ENCODE data around the gene EYA2. TPM values are rescaled to one million over a fixed set of nuclear protein-coding genes. Genes with fewer than 3 reads are reported as not detected.

Gene EYA2
- total and polyA plus RNA-seq, 2 donors (not counting 3 experiments of a cell fraction or from before 2014, with no cell fraction given): not detected

GRCh38 chr20:47173596-47174216 is 279.1 kb downstream of the EYA2 start:
- no peak overlapping the region for H3K4me2 ChIP-seq (ENCODE audit: insufficient read depth, low read length)
- no peaks in the 10 kb centered on the region for H3K4me1 ChIP-seq (ENCODE audit: control insufficient read depth, extremely low read depth, insufficient read depth, low read length)
- H3K27ac ChIP-seq (ENCODE audit: insufficient read depth, low read depth, low read length): no peak overlapping the region
- FAIRE-seq (no peak), DNase-seq (ENCODE audit: low read depth, low spot score) (no peak)
- no TSS peak for BruUV-seq (replicated peaks)
- dilution Hi-C loops (cut with MboI; ENCODE audit: extremely low pct_ligation_motif_present, low sequenced_read_pairs) (no loop called here), intact Hi-C loops (cut with micrococcal nuclease) (no loop called here)
- no peaks in the 10 kb centered on the region for H4K20me1 ChIP-seq (replicated peaks; ENCODE audit: control insufficient read depth, extremely low read depth, insufficient read depth, low read length)
- no peak overlapping the region for H3K4me3 ChIP-seq (replicated peaks in 1 of 3; ENCODE audit: insufficient read depth in 1 of 3, low read depth in 1 of 3, low read length in 3 of 3)
- no peak for TF ChIP-seq POLR2A (IDR thresholded peaks at IDR 0.05; ENCODE audit: low read depth, low read length)
- TF ChIP-seq GATA2 (IDR thresholded peaks at IDR 0.05; ENCODE audit: insufficient read depth, insufficient read length, low read depth, low read length): no peak
- no peak for TF ChIP-seq EZH2 (IDR thresholded peaks at IDR 0.05; ENCODE audit: borderline replicate concordance, low read depth, low read length, severe bottlenecking)
- H3K27me3 ChIP-seq (ENCODE audit: control insufficient read depth in 2 of 2, insufficient read depth in 2 of 2, low read length in 2 of 2): no peaks in the 10 kb centered on the region
- POLR2A ChIA-PET: no interaction called here
- H3K9me3 ChIP-seq (replicated peaks; ENCODE audit: control insufficient read depth, insufficient read depth, low read length): no peaks in the 10 kb centered on the region
- H3K9me1 ChIP-seq (replicated peaks; ENCODE audit: control insufficient read depth, extremely low read depth, insufficient read depth, low read length): no peaks in the 10 kb centered on the region
- CTCF ChIA-PET: interaction anchor here (1.6 kb wide), 1 partner anchor 32 kb away, joined by 3 read pairs; no protein-coding TSS in a partner anchor
- no peaks in the 10 kb centered on the region for H3K36me3 ChIP-seq (ENCODE audit: control insufficient read depth in 2 of 2, extremely low read depth in 1 of 2, insufficient read depth in 2 of 2, low read length in 2 of 2)
- no peaks in the 10 kb centered on the region for H3K79me2 ChIP-seq (ENCODE audit: control insufficient read depth, insufficient read depth, low read length)
- H2AFZ ChIP-seq (ENCODE audit: low read depth, low read length): no peak overlapping the region
- H3K9ac ChIP-seq (replicated peaks; ENCODE audit: extremely low read depth, insufficient read depth, low read length): no peak overlapping the region

GRCh38 chr20:47174456-47175243 is 280.0 kb downstream of the EYA2 start:
- FAIRE-seq (no peak), DNase-seq (ENCODE audit: low read depth, low spot score) (no peak)
- Histone ChIP-seq H3K36me3 (ENCODE audit: control insufficient read depth in 2 of 2, extremely low read depth in 1 of 2, insufficient read depth in 2 of 2, low read length in 2 of 2) (no peaks in the 10 kb centered on the region), H3K4me1 (ENCODE audit: control insufficient read depth, extremely low read depth, insufficient read depth, low read length) (no peaks in the 10 kb centered on the region), H3K4me2 (ENCODE audit: insufficient read depth, low read length) (no peak overlapping the region), H3K27ac (ENCODE audit: insufficient read depth, low read depth, low read length) (no peak overlapping the region), H3K79me2 (ENCODE audit: control insufficient read depth, insufficient read depth, low read length) (no peaks in the 10 kb centered on the region), H3K27me3 (ENCODE audit: control insufficient read depth in 2 of 2, insufficient read depth in 2 of 2, low read length in 2 of 2) (no peaks in the 10 kb centered on the region), H3K9ac (replicated peaks; ENCODE audit: extremely low read depth, insufficient read depth, low read length) (no peak overlapping the region), H3K9me1 (replicated peaks; ENCODE audit: control insufficient read depth, extremely low read depth, insufficient read depth, low read length) (no peaks in the 10 kb centered on the region), H4K20me1 (replicated peaks; ENCODE audit: control insufficient read depth, extremely low read depth, insufficient read depth, low read length) (no peaks in the 10 kb centered on the region), H3K4me3 (replicated peaks in 1 of 3; ENCODE audit: insufficient read depth in 1 of 3, low read depth in 1 of 3, low read length in 3 of 3) (no peak overlapping the region), H3K9me3 (replicated peaks; ENCODE audit: control insufficient read depth, insufficient read depth, low read length) (no peaks in the 10 kb centered on the region), H2AFZ (ENCODE audit: low read depth, low read length) (no peak overlapping the region)
- dilution Hi-C loops (cut with MboI; ENCODE audit: extremely low pct_ligation_motif_present, low sequenced_read_pairs): no loop called here
- BruUV-seq (replicated peaks): no TSS peak
- ChIA-PET CTCF (interaction anchor here (1.6 kb wide), 1 partner anchor 31 kb away, joined by 3 read pairs; no protein-coding TSS in a partner anchor), POLR2A (no interaction called here)
- TF ChIP-seq MYC (IDR thresholded peaks at IDR 0.05; ENCODE audit: low read depth, low read length): no peak
- TF ChIP-seq CTCF (IDR thresholded peaks at IDR 0.05; ENCODE audit: extremely low read depth in 1 of 2, insufficient read depth in 1 of 2, low read depth in 1 of 2, low read length in 2 of 2): no peak
- TF ChIP-seq GATA2 (IDR thresholded peaks at IDR 0.05; ENCODE audit: insufficient read depth, insufficient read length, low read depth, low read length): no peak
- TF ChIP-seq POLR2A (IDR thresholded peaks at IDR 0.05; ENCODE audit: low read depth, low read length): no peak
- TF ChIP-seq EZH2 (IDR thresholded peaks at IDR 0.05; ENCODE audit: borderline replicate concordance, low read depth, low read length, severe bottlenecking): no peak
- intact Hi-C loops (cut with micrococcal nuclease): no loop called here

All from endothelial cell of umbilical vein (primary cell).